Neural cell (in vitro differentiated cells): ENCODE data around the gene KHDRBS2. TPM values are rescaled to one million over a fixed set of nuclear protein-coding genes. Genes with fewer than 3 reads are reported as not detected.

ENCODE experiments used
- H2AFZ ChIP-seq: fragments of 200-600, 300-800 bp; sonication (generic), shearing (Covaris generic); 2 replicates; pipeline ENCODE4 v1.6.0; 2014; ENCODE audit warnings: low read depth, mild to moderate bottlenecking, antibody characterized with exemption, low read length, moderate library complexity
- H3F3A ChIP-seq: fragments of 200-600 bp; shearing (Covaris generic); 2 replicates; pipeline ENCODE4 v1.6.1; 2016; ENCODE audit warnings: mild to moderate bottlenecking, moderate library complexity, mixed read lengths, antibody characterized with exemption, low read length; ENCODE audit not compliant: insufficient read depth, poor library complexity, severe bottlenecking
- H3K27ac ChIP-seq: fragments of 200-600, 300-800 bp; sonication (generic), shearing (Covaris generic); 2 replicates; pipeline ENCODE4 v1.5.1; 2014; ENCODE audit warnings: mild to moderate bottlenecking, low read length, moderate library complexity
- H3K27me3 ChIP-seq: fragments of 300-800, 200-600 bp; sonication (generic), shearing (Covaris generic); 2 replicates; pipeline ENCODE4 v1.6.0; 2014; ENCODE audit warnings: mild to moderate bottlenecking, low read depth, low read length, moderate library complexity; ENCODE audit not compliant: insufficient read depth
- H3K36me3 ChIP-seq: fragments of 300-800, 200-600 bp; sonication (generic), shearing (Covaris generic); 2 replicates; pipeline ENCODE4 v1.5.1; 2014; ENCODE audit warnings: mild to moderate bottlenecking, antibody characterized with exemption, low read length, moderate library complexity; ENCODE audit not compliant: insufficient read depth
- H3K4me2 ChIP-seq: fragments of 300-800, 200-600 bp; sonication (generic), shearing (Covaris generic); 2 replicates; pipeline ENCODE4 v1.6.0; 2014; ENCODE audit warnings: mild to moderate bottlenecking, low read length
- H3K4me3 ChIP-seq: fragments of 300-800, 200-600 bp; sonication (generic), shearing (Covaris generic); 2 replicates; pipeline ENCODE4 v1.5.1; 2014; ENCODE audit warnings: mild to moderate bottlenecking, low read length, moderate library complexity
- H3K79me2 ChIP-seq: fragments of 200-600 bp; shearing (Covaris generic); replicated peaks from 2 replicates; pipeline ENCODE4 v1.6.0; 2014; ENCODE audit warnings: mild to moderate bottlenecking, low read length, moderate library complexity; ENCODE audit not compliant: insufficient read depth
- H3K9ac ChIP-seq: fragments of 300-800, 200-600 bp; sonication (generic), shearing (Covaris generic); 2 replicates; pipeline ENCODE4 v1.6.1; 2016; ENCODE audit warnings: mild to moderate bottlenecking, low read length, mixed read lengths
- H3K9me2 ChIP-seq: fragments of 200-600 bp; shearing (Covaris generic); 2 replicates; pipeline ENCODE4 v1.6.1; 2016; ENCODE audit warnings: mild to moderate bottlenecking, low read length, mixed read lengths; ENCODE audit not compliant: insufficient read depth
- H3K9me3 ChIP-seq: fragments of 200-600, 300-800 bp; sonication (generic), shearing (Covaris generic); 2 replicates; pipeline ENCODE4 v1.6.1; 2016; ENCODE audit warnings: mild to moderate bottlenecking, mixed run types, low read length, moderate library complexity, mixed read lengths
- H4K20me1 ChIP-seq: fragments of 200-600 bp; shearing (Covaris generic); 2 replicates; pipeline ENCODE4 v1.6.1; 2016; ENCODE audit warnings: mild to moderate bottlenecking, mixed run types; ENCODE audit not compliant: insufficient read depth
- CTCF ChIP-seq: fragments of 450-650 bp; IDR thresholded peaks from 2 replicates; pipeline ENCODE4 v1.5.1; 2014; ENCODE audit warnings: antibody characterized with exemption, mild to moderate bottlenecking, moderate library complexity; ENCODE audit not compliant: poor library complexity, severe bottlenecking
- EP300 ChIP-seq: fragments of 450-650 bp; conservative IDR thresholded peaks from 2 replicates; pipeline ENCODE4 v1.6.1; 2014; ENCODE audit warnings: antibody characterized with exemption, mild to moderate bottlenecking, moderate library complexity; ENCODE audit not compliant: poor library complexity, severe bottlenecking
- EZH2 ChIP-seq: fragments of 200-600, 300-800 bp; shearing (Covaris generic), sonication (generic); IDR thresholded peaks from 2 replicates; pipeline ENCODE4 v1.6.1; 2014; ENCODE audit warnings: antibody characterized with exemption, low read length, borderline replicate concordance, mild to moderate bottlenecking; ENCODE audit not compliant: insufficient read depth, poor library complexity, severe bottlenecking
- MXI1 ChIP-seq: fragments of 450-650 bp; conservative IDR thresholded peaks from 2 replicates; pipeline ENCODE4 v1.6.1; 2014; ENCODE audit warnings: antibody characterized with exemption, mild to moderate bottlenecking; ENCODE audit not compliant: poor library complexity, severe bottlenecking
- POLR2AphosphoS5 ChIP-seq: IDR thresholded peaks from 2 replicates; pipeline ENCODE4 v1.6.1; 2012
- RAD21 ChIP-seq: fragments of 450-650 bp; conservative IDR thresholded peaks from 2 replicates; pipeline ENCODE4 v1.6.1; 2014; ENCODE audit warnings: antibody characterized with exemption, mild to moderate bottlenecking, moderate library complexity
- SMC3 ChIP-seq: fragments of 450-650 bp; conservative IDR thresholded peaks from 2 replicates; pipeline ENCODE4 v1.6.1; 2014; ENCODE audit warnings: antibody characterized with exemption, mild to moderate bottlenecking, moderate library complexity; ENCODE audit not compliant: poor library complexity
- TAF1 ChIP-seq: IDR thresholded peaks from 2 replicates; pipeline ENCODE4 v1.6.1; 2012; ENCODE audit warnings: low read depth
- polyA plus RNA-seq: library from polyadenylated mRNA; depleted of rRNA; stranded (reverse); fragments of >200 nt; gene quantifications from 2 replicates; pipeline ENCODE4 v1.2.3, GENCODE V29; 2014
- TF ChIP-seq, protein P1 (sequence below): IDR thresholded peaks from 2 replicates; pipeline ENCODE4 v1.6.1; 2012; ENCODE audit warnings: borderline replicate concordance

KHDRBS2 gene
- polyA plus RNA-seq, 1 donor from 2014 or later = 28.5 TPM

DNA sequence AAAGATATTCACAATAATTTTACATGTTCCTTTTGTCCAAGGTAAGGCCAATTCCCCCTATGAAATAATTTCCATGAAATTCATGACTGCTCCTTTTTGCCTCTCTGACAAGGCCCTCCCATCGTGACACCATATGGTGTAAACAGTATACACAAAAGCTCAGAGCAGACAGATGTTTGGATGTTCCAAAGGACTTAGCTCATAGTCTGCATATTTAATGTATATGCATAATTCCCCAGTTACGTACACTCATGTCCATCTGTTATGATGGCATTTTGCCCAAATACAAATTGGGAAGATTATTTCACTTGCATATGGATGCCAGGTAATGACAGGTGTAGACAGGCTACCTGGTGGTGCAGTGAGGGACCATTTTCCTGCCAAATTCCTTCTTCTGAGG lies 376.5 kb downstream of the KHDRBS2 start:
- H3K79me2 ChIP-seq = no peaks in the 10 kb centered on the region
- no peak overlapping the region for H2AFZ ChIP-seq
- no peak overlapping the region for H3K9ac ChIP-seq
- no peaks in the 10 kb centered on the region for H4K20me1 ChIP-seq
- no peaks in the 10 kb centered on the region for H3K9me3 ChIP-seq
- no peaks in the 10 kb centered on the region for H3K9me2 ChIP-seq
- no peak overlapping the region for H3K4me3 ChIP-seq
- H3K27ac ChIP-seq = no peak overlapping the region
- H3K36me3 ChIP-seq = no peaks in the 10 kb centered on the region
- H3K27me3 ChIP-seq = no peaks in the 10 kb centered on the region
- H3K4me2 ChIP-seq = no peak overlapping the region
- TF ChIP-seq EP300 = no peak
- TF ChIP-seq TAF1 = no peak
- TF ChIP-seq, protein P1, sequence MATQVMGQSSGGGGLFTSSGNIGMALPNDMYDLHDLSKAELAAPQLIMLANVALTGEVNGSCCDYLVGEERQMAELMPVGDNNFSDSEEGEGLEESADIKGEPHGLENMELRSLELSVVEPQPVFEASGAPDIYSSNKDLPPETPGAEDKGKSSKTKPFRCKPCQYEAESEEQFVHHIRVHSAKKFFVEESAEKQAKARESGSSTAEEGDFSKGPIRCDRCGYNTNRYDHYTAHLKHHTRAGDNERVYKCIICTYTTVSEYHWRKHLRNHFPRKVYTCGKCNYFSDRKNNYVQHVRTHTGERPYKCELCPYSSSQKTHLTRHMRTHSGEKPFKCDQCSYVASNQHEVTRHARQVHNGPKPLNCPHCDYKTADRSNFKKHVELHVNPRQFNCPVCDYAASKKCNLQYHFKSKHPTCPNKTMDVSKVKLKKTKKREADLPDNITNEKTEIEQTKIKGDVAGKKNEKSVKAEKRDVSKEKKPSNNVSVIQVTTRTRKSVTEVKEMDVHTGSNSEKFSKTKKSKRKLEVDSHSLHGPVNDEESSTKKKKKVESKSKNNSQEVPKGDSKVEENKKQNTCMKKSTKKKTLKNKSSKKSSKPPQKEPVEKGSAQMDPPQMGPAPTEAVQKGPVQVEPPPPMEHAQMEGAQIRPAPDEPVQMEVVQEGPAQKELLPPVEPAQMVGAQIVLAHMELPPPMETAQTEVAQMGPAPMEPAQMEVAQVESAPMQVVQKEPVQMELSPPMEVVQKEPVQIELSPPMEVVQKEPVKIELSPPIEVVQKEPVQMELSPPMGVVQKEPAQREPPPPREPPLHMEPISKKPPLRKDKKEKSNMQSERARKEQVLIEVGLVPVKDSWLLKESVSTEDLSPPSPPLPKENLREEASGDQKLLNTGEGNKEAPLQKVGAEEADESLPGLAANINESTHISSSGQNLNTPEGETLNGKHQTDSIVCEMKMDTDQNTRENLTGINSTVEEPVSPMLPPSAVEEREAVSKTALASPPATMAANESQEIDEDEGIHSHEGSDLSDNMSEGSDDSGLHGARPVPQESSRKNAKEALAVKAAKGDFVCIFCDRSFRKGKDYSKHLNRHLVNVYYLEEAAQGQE = no peak
- TF ChIP-seq POLR2AphosphoS5 = no peak
- no peak for TF ChIP-seq MXI1
- TF ChIP-seq CTCF = no peak
- no peak for TF ChIP-seq RAD21
- no peak for TF ChIP-seq SMC3
- TF ChIP-seq EZH2 = no peak
- H3F3A ChIP-seq = no peaks in the 10 kb centered on the region

- Histone ChIP-seq H3K27ac (no peak overlapping the region), H3K9me3 (no peaks in the 10 kb centered on the region), H3K79me2 (no peaks in the 10 kb centered on the region), H3K9ac (no peak overlapping the region), H3F3A (no peaks in the 10 kb centered on the region), H3K36me3 (no peaks in the 10 kb centered on the region), H3K4me2 (no peak overlapping the region), H3K4me3 (no peak overlapping the region), H4K20me1 (no peaks in the 10 kb centered on the region), H3K9me2 (no peaks in the 10 kb centered on the region), H3K27me3 (no peaks in the 10 kb centered on the region), H2AFZ (no peak overlapping the region)
- TF ChIP-seq TAF1 = no peak
- TF ChIP-seq EZH2 = no peak
- TF ChIP-seq POLR2AphosphoS5 = no peak
These were observed 384.3 kb downstream of the KHDRBS2 start for GRCh38 chr6:61901748-61902147.

GRCh38 chr6:61894536-61894935 lies 391.5 kb downstream of the KHDRBS2 start:
- no peaks in the 10 kb centered on the region for H3K9me3 ChIP-seq
- TF ChIP-seq EP300 = no peak
- TF ChIP-seq POLR2AphosphoS5 = no peak
- TF ChIP-seq CTCF = no peak
- TF ChIP-seq, protein P1 = no peak
- no peak for TF ChIP-seq MXI1
- TF ChIP-seq TAF1 = no peak
- no peak for TF ChIP-seq RAD21
- TF ChIP-seq EZH2 = no peak
- TF ChIP-seq SMC3 = no peak
- no peak overlapping the region for H3K9ac ChIP-seq
- H3K4me2 ChIP-seq = no peak overlapping the region
- H3K27me3 ChIP-seq = no peaks in the 10 kb centered on the region
- no peaks in the 10 kb centered on the region for H3F3A ChIP-seq
- H3K9me2 ChIP-seq = no peaks in the 10 kb centered on the region
- no peaks in the 10 kb centered on the region for H4K20me1 ChIP-seq
- H3K27ac ChIP-seq = no peak overlapping the region
- H2AFZ ChIP-seq = no peak overlapping the region
- H3K36me3 ChIP-seq = no peaks in the 10 kb centered on the region
- H3K4me3 ChIP-seq = no peak overlapping the region
- H3K79me2 ChIP-seq = no peaks in the 10 kb centered on the region
